SU-DHL-6 (cell line): ENCODE measurements around the gene WNT10A.

Experiments
- EZH2phosphoT487 ChIP-seq: fragments of 200-600 bp; sonication (generic), shearing (Covaris generic); conservative IDR thresholded peaks from 2 replicates; pipeline ENCODE4 v1.6.1; 2018; ENCODE audit warnings: mild to moderate bottlenecking, antibody characterized with exemption, low read length, moderate library complexity, mixed read lengths
- TF ChIP-seq, protein P1 (sequence below): fragments of 200-600 bp; sonication (generic); IDR thresholded peaks from one replicate; pipeline ENCODE4 v1.5.1; 2017; ENCODE audit warnings: antibody characterized with exemption, mild to moderate bottlenecking, low read length, moderate library complexity; ENCODE audit not compliant: insufficient read depth, poor library complexity, severe bottlenecking

DNA sequence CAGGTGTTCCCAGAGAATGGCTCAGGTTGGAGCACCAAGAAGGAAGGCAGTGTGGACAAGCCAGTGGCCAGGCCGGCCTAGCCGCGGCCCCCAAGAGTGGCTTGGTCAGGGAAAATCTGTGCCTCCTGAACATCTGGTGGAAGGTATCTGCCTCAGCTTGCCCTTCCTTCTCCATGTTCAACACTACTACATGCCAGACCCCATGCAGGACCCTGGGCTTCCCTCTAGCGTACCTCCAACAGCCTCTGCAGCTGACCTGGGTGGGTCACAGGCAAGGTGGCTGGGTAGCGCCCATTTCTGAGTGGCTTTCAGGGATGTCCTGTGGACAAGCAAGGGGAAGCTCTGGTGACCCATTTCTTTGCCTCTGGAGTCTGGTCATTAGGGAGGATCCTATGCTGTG, 7.7 kb downstream of the WNT10A start:
- TF ChIP-seq, protein P1, sequence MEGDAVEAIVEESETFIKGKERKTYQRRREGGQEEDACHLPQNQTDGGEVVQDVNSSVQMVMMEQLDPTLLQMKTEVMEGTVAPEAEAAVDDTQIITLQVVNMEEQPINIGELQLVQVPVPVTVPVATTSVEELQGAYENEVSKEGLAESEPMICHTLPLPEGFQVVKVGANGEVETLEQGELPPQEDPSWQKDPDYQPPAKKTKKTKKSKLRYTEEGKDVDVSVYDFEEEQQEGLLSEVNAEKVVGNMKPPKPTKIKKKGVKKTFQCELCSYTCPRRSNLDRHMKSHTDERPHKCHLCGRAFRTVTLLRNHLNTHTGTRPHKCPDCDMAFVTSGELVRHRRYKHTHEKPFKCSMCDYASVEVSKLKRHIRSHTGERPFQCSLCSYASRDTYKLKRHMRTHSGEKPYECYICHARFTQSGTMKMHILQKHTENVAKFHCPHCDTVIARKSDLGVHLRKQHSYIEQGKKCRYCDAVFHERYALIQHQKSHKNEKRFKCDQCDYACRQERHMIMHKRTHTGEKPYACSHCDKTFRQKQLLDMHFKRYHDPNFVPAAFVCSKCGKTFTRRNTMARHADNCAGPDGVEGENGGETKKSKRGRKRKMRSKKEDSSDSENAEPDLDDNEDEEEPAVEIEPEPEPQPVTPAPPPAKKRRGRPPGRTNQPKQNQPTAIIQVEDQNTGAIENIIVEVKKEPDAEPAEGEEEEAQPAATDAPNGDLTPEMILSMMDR: no peak
- no peak for TF ChIP-seq EZH2phosphoT487
